Suprapubic skin (tissue), 4 donors: ENCODE measurements around the gene KY. TPM values are rescaled to one million over a fixed set of nuclear protein-coding genes. Genes with fewer than 3 reads are reported as not detected.

Experiments
- DNase-seq, 2 donors: peaks; one replicate each; pipeline ENCODE4 v3.0.0-alpha.2; 2019; ENCODE audit warnings: low spot score in 2 of 2
- H3K27ac ChIP-seq: fragments of 200-600 bp; sonication (generic); one replicate; pipeline ENCODE4 v1.5.1; 2019
- H3K27me3 ChIP-seq: fragments of 200-600 bp; sonication (generic); one replicate; pipeline ENCODE4 v1.5.1; 2019
- H3K36me3 ChIP-seq: fragments of 200-600 bp; sonication (generic); one replicate; pipeline ENCODE4 v1.5.1; 2019
- H3K4me1 ChIP-seq: fragments of 200-600 bp; sonication (generic); one replicate; pipeline ENCODE4 v1.5.1; 2019
- H3K4me3 ChIP-seq: fragments of 200-600 bp; sonication (generic); one replicate; pipeline ENCODE4 v1.5.1; 2019; ENCODE audit warnings: mild to moderate bottlenecking
- H3K9me3 ChIP-seq: fragments of 200-600 bp; sonication (generic); one replicate; pipeline ENCODE4 v1.5.1; 2019
- CTCF ChIP-seq, 2 donors: fragments of 200-600 bp in 1 of 2; fragments of 450-650 bp in 1 of 2; sonication (generic) in 1 of 2; IDR thresholded peaks; one replicate each; pipeline ENCODE4 v1.5.1; 2016 to 2019; ENCODE audit warnings: antibody characterized with exemption in 2 of 2, mild to moderate bottlenecking in 1 of 2, moderate library complexity in 1 of 2
- EP300 ChIP-seq: sonication (generic); formaldehyde crosslinking; IDR thresholded peaks from one replicate; pipeline ENCODE4 v1.6.1; 2017; ENCODE audit warnings: antibody characterized with exemption
- POLR2A ChIP-seq, 2 donors: fragments of 450-650 bp; IDR thresholded peaks; one replicate each; pipeline ENCODE4 v1.6.1; 2017; ENCODE audit warnings: antibody characterized with exemption in 2 of 2, mild to moderate bottlenecking in 2 of 2, moderate library complexity in 2 of 2
- POLR2AphosphoS5 ChIP-seq, 3 donors: sonication (generic); formaldehyde crosslinking; IDR thresholded peaks; one replicate each; pipeline ENCODE4 v1.6.1; 2017; ENCODE audit warnings: antibody characterized with exemption in 3 of 3
- WGBS: methylation state at CpG from one replicate; pipeline ENCODE4 v1.1.5; 2018; 5-methylcytosine and 5-hydroxymethylcytosine counted together
- total RNA-seq, 4 donors: library from RNA; depleted of rRNA; stranded (reverse); fragments of >200 nt; gene quantifications; one replicate each; pipeline ENCODE4 v1.1.0, GENCODE V29; 2016

KY gene
- total RNA-seq, 4 donors from 2014 or later = 41.9 to 99.8 (median 53.9) TPM

DNA sequence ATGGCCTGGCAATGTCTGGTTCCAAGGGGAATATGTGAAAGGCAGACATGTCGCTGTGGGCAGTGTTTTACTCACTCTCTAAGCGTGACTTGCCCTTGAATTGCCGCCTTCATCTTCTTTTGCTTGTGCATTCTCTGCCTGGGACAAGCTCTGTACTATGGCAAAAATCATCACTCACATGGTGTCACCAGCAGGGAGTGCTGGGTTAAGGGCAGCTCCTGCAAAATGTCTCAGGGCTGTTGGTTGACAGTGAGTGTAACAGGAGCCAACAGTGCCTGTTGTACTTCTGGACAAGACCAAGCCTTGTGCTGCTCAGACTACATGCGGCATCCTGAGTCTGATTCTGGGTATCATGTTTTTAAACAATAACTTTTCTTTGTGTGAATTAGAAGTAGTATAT is 45.3 kb upstream of the KY start:
- peak overlapping the region; percentile 86 for H3K27ac ChIP-seq
- H3K27me3 ChIP-seq = no peaks in the 10 kb centered on the region
- no peaks in the 10 kb centered on the region for H3K36me3 ChIP-seq
- no peak for DNase-seq
- 83% methylated on average over 4 of the region's 4 CpGs for WGBS
- no peaks in the 10 kb centered on the region for H3K9me3 ChIP-seq
- TF ChIP-seq EP300 (no peak), POLR2AphosphoS5 (IDR thresholded peaks at IDR 0.05) (no peak), CTCF (IDR thresholded peaks at IDR 0.05) (no peak), POLR2A (IDR thresholded peaks at IDR 0.05) (no peak)
- peaks cover 66% of the 10 kb centered on the region for H3K4me1 ChIP-seq
- no peak overlapping the region for H3K4me3 ChIP-seq

DNA sequence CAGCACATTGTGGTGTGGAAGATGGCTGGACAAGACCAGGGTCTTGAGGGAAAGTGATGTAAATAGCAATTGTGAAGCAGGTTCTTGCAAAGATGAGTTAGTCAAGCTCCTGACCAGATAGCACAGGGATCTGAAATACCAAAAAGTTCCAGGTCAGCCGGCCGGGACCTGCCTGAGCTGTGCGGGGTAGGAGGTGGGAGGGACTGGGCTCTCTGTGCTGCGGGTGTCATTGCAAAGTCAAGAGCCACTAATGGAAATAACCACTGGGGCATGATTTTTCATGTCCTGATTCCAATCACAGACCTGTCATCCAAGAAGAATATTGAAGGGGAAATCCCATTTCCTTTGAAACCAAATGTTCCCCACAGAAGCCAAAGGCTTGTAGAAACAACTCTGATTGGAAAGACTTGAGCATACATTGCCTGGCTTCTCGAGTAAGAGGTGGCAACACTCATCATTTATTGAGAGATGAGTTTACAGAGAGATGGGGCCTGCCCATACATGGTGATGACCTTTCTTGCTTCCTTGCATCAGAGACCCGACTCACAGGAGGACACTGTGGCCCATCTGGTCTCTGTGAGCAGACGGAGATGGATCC is 44.2 kb upstream of the KY start:
- TF ChIP-seq EP300 (no peak), POLR2A (IDR thresholded peaks at IDR 0.05) (no peak), CTCF (IDR thresholded peaks at IDR 0.05) (no peak), POLR2AphosphoS5 (IDR thresholded peaks at IDR 0.05) (no peak)
- WGBS = 48% methylated on average over 7 of the region's 7 CpGs
- no peaks in the 10 kb centered on the region for H3K36me3 ChIP-seq
- no peak for DNase-seq
- no peaks in the 10 kb centered on the region for H3K9me3 ChIP-seq
- H3K27ac ChIP-seq = peak overlapping the region; percentile 86
- H3K27me3 ChIP-seq = no peaks in the 10 kb centered on the region
- peaks cover 62% of the 10 kb centered on the region for H3K4me1 ChIP-seq
- H3K4me3 ChIP-seq = no peak overlapping the region

DNA sequence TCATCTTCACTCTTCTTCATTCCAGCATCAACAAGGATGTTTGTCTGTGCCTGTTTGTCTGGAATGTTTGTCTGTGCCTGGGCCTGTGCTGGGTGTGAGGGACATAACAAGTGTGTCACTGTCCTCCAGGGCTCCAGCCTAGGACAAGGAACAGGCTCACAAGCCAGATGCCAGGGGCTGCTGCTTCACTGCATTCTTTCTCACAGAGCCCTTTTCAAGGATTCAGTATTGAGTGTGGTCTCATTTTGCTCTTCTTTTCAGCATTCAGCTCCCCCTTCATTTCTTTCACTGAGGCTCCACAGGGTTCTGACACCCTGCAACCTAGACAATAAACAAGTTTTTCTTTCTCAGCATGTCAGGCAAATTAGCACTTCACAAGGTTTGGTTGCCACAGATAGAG is 43.6 kb upstream of the KY start:
- DNase-seq = no peak
- no peaks in the 10 kb centered on the region for H3K27me3 ChIP-seq
- no peaks in the 10 kb centered on the region for H3K9me3 ChIP-seq
- peaks cover 56% of the 10 kb centered on the region for H3K4me1 ChIP-seq
- peak overlapping the region; percentile 86 for H3K27ac ChIP-seq
- TF ChIP-seq EP300 (no peak), POLR2AphosphoS5 (IDR thresholded peaks at IDR 0.05) (no peak), POLR2A (IDR thresholded peaks at IDR 0.05) (no peak), CTCF (IDR thresholded peaks at IDR 0.05) (no peak)
- H3K36me3 ChIP-seq = no peaks in the 10 kb centered on the region
- H3K4me3 ChIP-seq = no peak overlapping the region

- peaks cover 50% of the 10 kb centered on the region for H3K4me1 ChIP-seq
- H3K27me3 ChIP-seq = no peaks in the 10 kb centered on the region
- WGBS = 49% methylated on average over 4 of the region's 7 CpGs
- H3K4me3 ChIP-seq = no peak overlapping the region
- no peak for DNase-seq
- TF ChIP-seq POLR2A (IDR thresholded peaks at IDR 0.05) (no peak), POLR2AphosphoS5 (IDR thresholded peaks at IDR 0.05) (no peak), CTCF (IDR thresholded peaks at IDR 0.05) (no peak), EP300 (no peak)
- no peaks in the 10 kb centered on the region for H3K36me3 ChIP-seq
- H3K9me3 ChIP-seq = no peaks in the 10 kb centered on the region
- peak overlapping the region; percentile 86 for H3K27ac ChIP-seq
Observed at GRCh38 chr3:134693804-134694203, 43.0 kb upstream of the KY start.

DNA sequence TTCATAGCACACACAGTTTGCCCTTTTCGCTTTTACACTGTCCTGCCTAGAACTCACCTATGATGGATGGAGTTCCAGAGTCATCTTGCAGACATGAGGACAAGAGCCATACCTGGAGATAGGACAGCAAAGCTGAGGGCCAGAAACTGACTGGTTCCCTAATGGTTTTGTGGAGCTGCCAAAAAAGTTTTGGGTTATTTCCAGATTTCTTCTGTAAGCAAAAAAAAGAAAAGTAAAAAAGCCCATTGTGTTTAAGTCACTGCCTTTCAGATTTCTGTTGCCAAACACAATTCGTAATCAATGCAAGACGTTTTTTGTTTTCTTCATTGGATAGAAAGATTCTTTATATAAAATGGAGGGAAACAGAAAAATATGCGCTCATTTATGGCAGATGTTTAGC is 42.4 kb upstream of the KY start:
- WGBS = 66% methylated on average over 4 of the region's 4 CpGs
- Histone ChIP-seq H3K27ac (peak overlapping the region; percentile 86), H3K27me3 (no peaks in the 10 kb centered on the region), H3K4me1 (peaks cover 44% of the 10 kb centered on the region), H3K36me3 (no peaks in the 10 kb centered on the region), H3K4me3 (no peak overlapping the region), H3K9me3 (no peaks in the 10 kb centered on the region)
- no peak for DNase-seq
- no peak for TF ChIP-seq EP300
- no peak for TF ChIP-seq POLR2A (IDR thresholded peaks at IDR 0.05)
- TF ChIP-seq CTCF (IDR thresholded peaks at IDR 0.05) = no peak
- TF ChIP-seq POLR2AphosphoS5 (IDR thresholded peaks at IDR 0.05) = no peak
